Osteoblast (primary cell): ENCODE results near the gene NAV3. TPM values are rescaled to one million over a fixed set of nuclear protein-coding genes. Genes with fewer than 3 reads are reported as not detected.

Experiments used
- DNase-seq: peaks from one replicate; pipeline ENCODE4 v3.0.0; 2011; ENCODE audit warnings: low spot score, mixed read lengths; ENCODE audit not compliant: insufficient read length; ENCODE audit errors: missing footprints
- H2AFZ ChIP-seq: 2 replicates; pipeline ENCODE4 v1.6.0; 2011; ENCODE audit warnings: mild to moderate bottlenecking, low read length
- H3K27ac ChIP-seq: 2 replicates; pipeline ENCODE4 v1.5.1; 2011; ENCODE audit warnings: mild to moderate bottlenecking, low read depth, low read length, moderate library complexity
- H3K27me3 ChIP-seq: 2 replicates; pipeline ENCODE4 v1.6.0; 2012; ENCODE audit warnings: mild to moderate bottlenecking, control low read depth, inconsistent platforms, low read length, moderate library complexity; ENCODE audit not compliant: insufficient read depth
- H3K36me3 ChIP-seq: 2 replicates; pipeline ENCODE4 v1.5.1; 2011; ENCODE audit warnings: mild to moderate bottlenecking, low read length, control low read depth, moderate library complexity; ENCODE audit not compliant: insufficient read depth
- H3K4me1 ChIP-seq: 2 replicates; pipeline ENCODE4 v1.5.1; 2011; ENCODE audit warnings: mild to moderate bottlenecking, low read length, control low read depth, moderate library complexity; ENCODE audit not compliant: insufficient read depth
- H3K4me2 ChIP-seq: 2 replicates; pipeline ENCODE4 v1.6.0; 2011; ENCODE audit warnings: mild to moderate bottlenecking, low read length; ENCODE audit not compliant: insufficient read depth
- H3K4me3 ChIP-seq: fragments of 200-600 bp; sonication (generic); 3 replicates; pipeline ENCODE4 v1.5.1; 2012; ENCODE audit warnings: mild to moderate bottlenecking, low read length, inconsistent platforms; ENCODE audit not compliant: insufficient read depth
- H3K79me2 ChIP-seq: 2 replicates; pipeline ENCODE4 v1.6.0; 2012; ENCODE audit warnings: mild to moderate bottlenecking, low read length, control low read depth, inconsistent platforms; ENCODE audit not compliant: insufficient read depth
- H3K9me3 ChIP-seq: 2 replicates; pipeline ENCODE4 v1.5.1; 2011; ENCODE audit warnings: low read depth, low read length, control low read depth
- H4K20me1 ChIP-seq: 2 replicates; pipeline ENCODE4 v1.6.0; 2012; ENCODE audit warnings: mild to moderate bottlenecking, low read length, control low read depth; ENCODE audit not compliant: insufficient read depth
- total RNA-seq: library from RNA; depleted of rRNA; stranded (reverse); fragments of >200 nt; gene quantifications from 2 replicates; pipeline ENCODE4 v1.2.3, GENCODE V29; 2012
- TF ChIP-seq, protein P1 (sequence below): IDR thresholded peaks from 2 replicates; pipeline ENCODE4 v1.5.1; 2011; ENCODE audit warnings: mild to moderate bottlenecking, low read depth, low read length, moderate library complexity; ENCODE audit errors: extremely low read depth

Gene NAV3
- total RNA-seq, 1 donor: 84.7 TPM

DNA sequence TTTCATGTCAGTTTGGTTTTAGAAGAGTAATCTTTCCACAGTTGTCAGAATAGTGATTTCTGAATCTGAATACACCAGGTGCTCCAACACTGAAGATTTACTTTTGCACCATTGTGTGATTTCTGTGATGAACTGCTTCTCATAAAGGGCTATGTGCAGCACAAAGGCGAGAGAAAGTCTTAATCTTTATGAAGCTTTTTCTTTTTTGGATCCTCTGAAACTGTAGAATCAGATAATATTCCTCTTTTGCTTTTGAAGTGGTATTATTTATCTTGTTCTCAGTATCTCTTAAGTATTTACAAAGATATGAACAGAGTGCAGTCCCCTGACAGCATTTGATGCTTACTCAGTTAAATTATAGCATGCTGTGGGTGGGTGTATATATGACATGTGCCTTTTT is 207.8 kb downstream of the NAV3 start:
- Histone ChIP-seq H4K20me1 (no peaks in the 10 kb centered on the region), H3K36me3 (peaks cover 13% of the 10 kb centered on the region), H3K27me3 (no peaks in the 10 kb centered on the region), H2AFZ (no peak overlapping the region), H3K9me3 (no peaks in the 10 kb centered on the region), H3K27ac (peak overlapping the region; percentile 50), H3K79me2 (peaks cover 31% of the 10 kb centered on the region), H3K4me1 (peaks cover 42% of the 10 kb centered on the region), H3K4me2 (peak overlapping the region; percentile 1), H3K4me3 (peak overlapping the region; percentile 4)
- DNase-seq: no peak
- TF ChIP-seq, protein P1, sequence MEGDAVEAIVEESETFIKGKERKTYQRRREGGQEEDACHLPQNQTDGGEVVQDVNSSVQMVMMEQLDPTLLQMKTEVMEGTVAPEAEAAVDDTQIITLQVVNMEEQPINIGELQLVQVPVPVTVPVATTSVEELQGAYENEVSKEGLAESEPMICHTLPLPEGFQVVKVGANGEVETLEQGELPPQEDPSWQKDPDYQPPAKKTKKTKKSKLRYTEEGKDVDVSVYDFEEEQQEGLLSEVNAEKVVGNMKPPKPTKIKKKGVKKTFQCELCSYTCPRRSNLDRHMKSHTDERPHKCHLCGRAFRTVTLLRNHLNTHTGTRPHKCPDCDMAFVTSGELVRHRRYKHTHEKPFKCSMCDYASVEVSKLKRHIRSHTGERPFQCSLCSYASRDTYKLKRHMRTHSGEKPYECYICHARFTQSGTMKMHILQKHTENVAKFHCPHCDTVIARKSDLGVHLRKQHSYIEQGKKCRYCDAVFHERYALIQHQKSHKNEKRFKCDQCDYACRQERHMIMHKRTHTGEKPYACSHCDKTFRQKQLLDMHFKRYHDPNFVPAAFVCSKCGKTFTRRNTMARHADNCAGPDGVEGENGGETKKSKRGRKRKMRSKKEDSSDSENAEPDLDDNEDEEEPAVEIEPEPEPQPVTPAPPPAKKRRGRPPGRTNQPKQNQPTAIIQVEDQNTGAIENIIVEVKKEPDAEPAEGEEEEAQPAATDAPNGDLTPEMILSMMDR: no peak

DNA sequence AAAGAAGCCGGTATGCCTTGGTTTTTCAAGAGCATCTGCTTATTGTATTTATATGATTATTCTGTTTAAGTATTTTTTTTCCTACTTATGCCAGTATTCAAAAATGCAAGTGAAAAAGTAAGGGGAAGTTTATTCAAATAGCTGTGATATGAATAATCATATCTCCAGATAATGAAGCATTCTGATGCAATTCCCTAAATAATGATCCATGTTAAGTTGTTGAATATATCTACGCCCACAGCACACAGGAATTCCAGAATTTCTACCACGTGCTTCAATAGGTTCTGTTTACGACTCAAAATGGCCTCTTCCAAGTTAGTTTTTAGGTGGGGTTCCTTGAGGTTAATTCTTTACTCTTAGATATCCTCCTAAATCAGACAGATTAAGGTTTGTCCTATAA is 208.3 kb downstream of the NAV3 start:
- TF ChIP-seq, protein P1: no peak
- no peak overlapping the region for H3K27ac ChIP-seq
- no peaks in the 10 kb centered on the region for H3K27me3 ChIP-seq
- peaks cover 13% of the 10 kb centered on the region for H3K36me3 ChIP-seq
- H3K9me3 ChIP-seq: no peaks in the 10 kb centered on the region
- H3K4me3 ChIP-seq: no peak overlapping the region
- peaks cover 38% of the 10 kb centered on the region for H3K4me1 ChIP-seq
- H3K79me2 ChIP-seq: peaks cover 31% of the 10 kb centered on the region
- DNase-seq: no peak
- no peaks in the 10 kb centered on the region for H4K20me1 ChIP-seq
- peak overlapping the region; percentile 1 for H3K4me2 ChIP-seq
- no peak overlapping the region for H2AFZ ChIP-seq

DNA sequence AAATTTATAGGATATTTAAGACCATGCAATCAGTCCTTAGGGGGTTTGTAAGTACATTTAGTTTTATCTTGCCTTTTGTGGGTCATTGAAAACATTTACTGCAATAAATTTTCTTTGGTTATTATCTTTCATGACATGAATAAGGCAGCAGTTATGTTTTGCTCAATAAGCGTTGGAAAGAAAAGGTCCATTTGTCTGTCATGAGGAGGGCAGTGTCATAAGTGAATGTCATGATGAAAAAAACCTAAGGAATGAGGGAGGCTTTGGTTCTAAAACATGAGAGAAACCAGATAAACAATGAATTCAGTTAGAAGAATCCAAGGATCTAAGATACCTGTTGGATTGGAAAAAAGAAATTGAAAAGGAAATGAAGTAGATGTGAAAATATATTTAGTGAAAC is 209.4 kb downstream of the NAV3 start:
- TF ChIP-seq, protein P1: no peak
- Histone ChIP-seq H2AFZ (no peak overlapping the region), H3K4me3 (no peak overlapping the region), H3K4me2 (no peak overlapping the region), H3K36me3 (peaks cover 13% of the 10 kb centered on the region), H3K27ac (no peak overlapping the region), H3K27me3 (no peaks in the 10 kb centered on the region), H3K4me1 (peaks cover 31% of the 10 kb centered on the region), H3K9me3 (no peaks in the 10 kb centered on the region), H4K20me1 (no peaks in the 10 kb centered on the region), H3K79me2 (peaks cover 42% of the 10 kb centered on the region)
- DNase-seq: no peak

DNA sequence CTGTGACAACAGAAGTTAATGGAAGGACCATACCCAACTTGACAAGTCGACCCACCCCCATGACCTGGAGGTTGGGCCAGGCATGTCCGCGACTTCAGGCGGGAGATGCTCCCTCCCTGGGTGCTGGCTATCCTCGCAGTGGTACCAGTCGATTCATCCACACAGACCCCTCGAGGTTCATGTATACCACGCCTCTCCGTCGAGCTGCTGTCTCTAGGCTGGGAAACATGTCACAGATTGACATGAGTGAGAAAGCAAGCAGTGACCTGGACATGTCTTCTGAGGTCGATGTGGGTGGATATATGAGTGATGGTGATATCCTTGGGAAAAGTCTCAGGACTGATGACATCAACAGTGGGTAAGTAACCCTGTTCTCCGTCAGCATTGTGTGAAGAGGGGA is 220.1 kb downstream of the NAV3 start:
- Histone ChIP-seq H3K4me2 (no peak overlapping the region), H3K4me3 (no peak overlapping the region), H3K27me3 (no peaks in the 10 kb centered on the region), H3K4me1 (no peaks in the 10 kb centered on the region), H3K79me2 (peaks cover 68% of the 10 kb centered on the region), H3K36me3 (peaks cover 29% of the 10 kb centered on the region), H3K27ac (no peak overlapping the region), H4K20me1 (no peaks in the 10 kb centered on the region), H3K9me3 (no peaks in the 10 kb centered on the region), H2AFZ (no peak overlapping the region)
- no peak for DNase-seq
- TF ChIP-seq, protein P1: no peak
